SK-N-SH (cell line): Measurements from ENCODE around the gene AMFR. TPM values are rescaled to one million over a fixed set of nuclear protein-coding genes. Genes with fewer than 3 reads are reported as not detected.

ENCODE experiments used
- CTCF ChIA-PET: fragments of 300-600, 350-600 bp; formaldehyde crosslinking; extraction: SDS; loops from one replicate; lab custom pipeline; 2021; lab: Yijun Ruan, JAX
- POLR2A ChIA-PET: fragments of 350-600 bp; sonication (Branson Sonifier 250); formaldehyde crosslinking; extraction: SDS; loops from one replicate; lab custom pipeline; 2020; ENCODE audit warnings: antibody characterized with exemption, inconsistent platforms; lab: Yijun Ruan, JAX
- DNase-seq: peaks from one replicate; pipeline ENCODE4 v3.0.0; 2012
- H2AFZ ChIP-seq: fragments of 200-600 bp; sonication (generic); 2 replicates; pipeline ENCODE4 v1.8.1; 2016; ENCODE audit warnings: antibody characterized with exemption, mild to moderate bottlenecking, low read depth
- H3F3A ChIP-seq: fragments of 200-600 bp; sonication (generic); replicated peaks from 2 replicates; pipeline ENCODE3; 2016; ENCODE audit warnings: antibody characterized with exemption, mild to moderate bottlenecking; ENCODE audit not compliant: insufficient read depth
- H3K27ac ChIP-seq, 2 experiments: fragments of 200-500 bp in 1 of 2; fragments of 200-600 bp in 1 of 2; sonication (Bioruptor generic) in 1 of 2; sonication (generic), shearing (Covaris generic) in 1 of 2; 2 replicates each; pipeline versions ENCODE4 v1.5.1 to v1.6.1; 2014 to 2016; ENCODE audit warnings: low read depth in 2 of 2, inconsistent platforms in 1 of 2, low read length in 1 of 2, mild to moderate bottlenecking in 1 of 2, mixed read lengths in 1 of 2
- H3K27me3 ChIP-seq: fragments of 200-600 bp; sonication (generic), shearing (Covaris generic); 2 replicates; pipeline ENCODE4 v1.6.1; 2016; ENCODE audit warnings: mixed run types; ENCODE audit not compliant: insufficient read depth
- H3K36me3 ChIP-seq, 2 experiments: fragments of 200-500 bp in 1 of 2; fragments of 200-600 bp in 1 of 2; sonication (Bioruptor generic) in 1 of 2; sonication (generic) in 1 of 2; replicated peaks in 1 of 2; 2 replicates each; pipeline versions ENCODE3 to v1.5.1; 2014 to 2016; ENCODE audit warnings: low read length in 1 of 2, mild to moderate bottlenecking in 1 of 2; ENCODE audit not compliant: insufficient read depth in 2 of 2, control insufficient read depth in 1 of 2
- H3K4me1 ChIP-seq, 2 experiments: fragments of 200-500 bp in 1 of 2; fragments of 200-600 bp in 1 of 2; sonication (Bioruptor generic) in 1 of 2; sonication (generic), shearing (Covaris generic) in 1 of 2; 2 replicates each; pipeline versions ENCODE4 v1.5.1 to v1.6.1; 2014 to 2016; ENCODE audit warnings: low read depth in 1 of 2, low read length in 1 of 2, mixed run types in 1 of 2; ENCODE audit not compliant: insufficient read depth in 2 of 2, control insufficient read depth in 1 of 2
- H3K4me2 ChIP-seq: fragments of 200-600 bp; sonication (generic), shearing (Covaris generic); 2 replicates; pipeline ENCODE4 v1.6.1; 2017; ENCODE audit warnings: mixed run types
- H3K4me3 ChIP-seq, 2 experiments: fragments of 200-500 bp in 1 of 2; fragments of 200-600 bp in 1 of 2; sonication (Bioruptor generic) in 1 of 2; sonication (generic), shearing (Covaris generic) in 1 of 2; 2 replicates each; pipeline versions ENCODE4 v1.5.1 to v1.8.1; 2014 to 2016; ENCODE audit warnings: low read depth in 2 of 2, inconsistent platforms in 1 of 2, low read length in 1 of 2, mild to moderate bottlenecking in 1 of 2, mixed read lengths in 1 of 2, moderate library complexity in 1 of 2
- H3K79me2 ChIP-seq: fragments of 200-600 bp; sonication (generic); 2 replicates; pipeline ENCODE4 v1.8.1; 2017; ENCODE audit warnings: mild to moderate bottlenecking; ENCODE audit not compliant: insufficient read depth
- H3K9ac ChIP-seq: fragments of 200-600 bp; sonication (generic); 2 replicates; pipeline ENCODE4 v1.6.1; 2017; ENCODE audit warnings: mixed run types
- H3K9me2 ChIP-seq: fragments of 200-600 bp; sonication (generic); 2 replicates; pipeline ENCODE4 v1.6.1; 2017; ENCODE audit warnings: mixed run types
- H3K9me3 ChIP-seq: fragments of 200-600 bp; sonication (generic); 2 replicates; pipeline ENCODE4 v1.6.1; 2017; ENCODE audit warnings: mixed run types, mild to moderate bottlenecking, moderate library complexity
- H4K20me1 ChIP-seq: fragments of 200-600 bp; sonication (generic); 2 replicates; pipeline ENCODE4 v1.6.1; 2017; ENCODE audit warnings: mild to moderate bottlenecking, mixed run types; ENCODE audit not compliant: insufficient read depth
- CHD2 ChIP-seq: fragments of 150-350 bp; IDR thresholded peaks from 2 replicates; pipeline ENCODE4 v1.6.1; 2018; ENCODE audit warnings: low read length; ENCODE audit not compliant: partially characterized antibody
- ELF1 ChIP-seq: IDR thresholded peaks from 2 replicates; pipeline ENCODE4 v1.4.0; 2012
- EZH2phosphoT487 ChIP-seq: fragments of 200-600 bp; sonication (generic); IDR thresholded peaks from 2 replicates; pipeline ENCODE4 v1.6.1; 2017; ENCODE audit warnings: low read depth, mixed run types, mild to moderate bottlenecking, antibody characterized with exemption, moderate library complexity, borderline replicate concordance
- FOSL2 ChIP-seq: IDR thresholded peaks from 2 replicates; pipeline ENCODE4 v1.4.0; 2012; ENCODE audit warnings: low read depth, mild to moderate bottlenecking, moderate library complexity, borderline replicate concordance
- FOXM1 ChIP-seq: IDR thresholded peaks from 2 replicates; pipeline ENCODE4 v1.4.0; 2012; ENCODE audit warnings: low read depth, mild to moderate bottlenecking
- GABPA ChIP-seq: IDR thresholded peaks from 2 replicates; pipeline ENCODE4 v1.4.0; 2012; ENCODE audit warnings: low read depth, mild to moderate bottlenecking
- GATA2 ChIP-seq: sonication (generic); formaldehyde crosslinking; IDR thresholded peaks from 2 replicates; pipeline ENCODE4 v1.5.0; 2020; ENCODE audit warnings: mild to moderate bottlenecking, missing genetic modification reagents
- JUND ChIP-seq: IDR thresholded peaks from 2 replicates; pipeline ENCODE4 v1.4.0; 2012
- PBX3 ChIP-seq: IDR thresholded peaks from 2 replicates; pipeline ENCODE4; 2012
- RCOR1 ChIP-seq: fragments of 150-350 bp; IDR thresholded peaks from 2 replicates; pipeline ENCODE4 v1.6.1; 2017; ENCODE audit warnings: antibody characterized with exemption, low read length
- RXRA ChIP-seq: IDR thresholded peaks from 2 replicates; pipeline ENCODE4 v1.4.0; 2012; ENCODE audit warnings: low read depth, mild to moderate bottlenecking, borderline replicate concordance
- SIN3A ChIP-seq: IDR thresholded peaks from 2 replicates; pipeline ENCODE4 v1.6.1; 2012; ENCODE audit warnings: low read depth, mild to moderate bottlenecking, low read length, moderate library complexity, borderline replicate concordance
- TEAD4 ChIP-seq: IDR thresholded peaks from 2 replicates; pipeline ENCODE4 v1.4.0; 2012; ENCODE audit warnings: mild to moderate bottlenecking, borderline replicate concordance; ENCODE audit not compliant: insufficient read depth
- USF1 ChIP-seq: IDR thresholded peaks from 2 replicates; pipeline ENCODE4 v1.4.0; 2012; ENCODE audit warnings: low read depth, borderline replicate concordance
- YY1 ChIP-seq: IDR thresholded peaks from 2 replicates; pipeline ENCODE4 v1.4.0; 2012; ENCODE audit warnings: low read depth, mild to moderate bottlenecking
- WGBS: methylation state at CpG from one replicate; pipeline ENCODE4 v1.1.6; 2017; ENCODE audit warnings: low lambda C conversion rate; 5-methylcytosine and 5-hydroxymethylcytosine counted together
- polyA plus RNA-seq, 3 experiments: library from polyadenylated mRNA; depleted of rRNA; stranded (reverse); fragments of >200 nt; gene quantifications; 2 replicates each; pipeline ENCODE4 v1.2.3, GENCODE V29; 2012

Gene AMFR
- polyA plus RNA-seq, 1 of the 3 experiments (the other 2 are of a cell fraction), result 65.3 TPM

GRCh38 chr16:56349086-56349415, 76.3 kb downstream of the AMFR start (continued):
- TF ChIP-seq YY1 (no peak), ELF1 (no peak), JUND (no peak), USF1 (no peak), FOSL2 (no peak), RXRA (no peak), TEAD4 (no peak)

GRCh38 chr16:56348168-56349085, 76.9 kb downstream of the AMFR start:
- Histone ChIP-seq H3K4me1 (peaks cover 0 to 16% of the 10 kb centered on the region in 2 experiments; a peak in 1 of 4 replicates), H3K4me3 (no peak overlapping the region), H3K4me2 (no peak overlapping the region), H3K27ac (no peak overlapping the region), H3K36me3 (no peaks in the 10 kb centered on the region), H3K9me2 (no peaks in the 10 kb centered on the region), H3F3A (no peaks in the 10 kb centered on the region), H3K79me2 (no peaks in the 10 kb centered on the region), H2AFZ (no peak overlapping the region), H4K20me1 (no peaks in the 10 kb centered on the region), H3K27me3 (no peaks in the 10 kb centered on the region), H3K9me3 (no peaks in the 10 kb centered on the region), H3K9ac (no peak overlapping the region)
- no peak for DNase-seq
- TF ChIP-seq GATA2 (CRISPR knock-in tag) (no peak), USF1 (no peak), PBX3 (no peak), JUND (no peak), FOXM1 (no peak), SIN3A (no peak)
- 76% methylated on average over 23 of the region's 25 CpGs for WGBS
- CTCF ChIA-PET, result interaction anchor here (0.9 to 2.9 kb wide), 6 partner anchors 8 to 404 kb away, joined by 3 to 15 read pairs (median 4); no protein-coding TSS in a partner anchor
- POLR2A ChIA-PET, result interaction anchor here (1.0 kb wide), 1 partner anchor 334 kb away, joined by 3 read pairs; the partner anchor contains the start of gene MT1X

DNA sequence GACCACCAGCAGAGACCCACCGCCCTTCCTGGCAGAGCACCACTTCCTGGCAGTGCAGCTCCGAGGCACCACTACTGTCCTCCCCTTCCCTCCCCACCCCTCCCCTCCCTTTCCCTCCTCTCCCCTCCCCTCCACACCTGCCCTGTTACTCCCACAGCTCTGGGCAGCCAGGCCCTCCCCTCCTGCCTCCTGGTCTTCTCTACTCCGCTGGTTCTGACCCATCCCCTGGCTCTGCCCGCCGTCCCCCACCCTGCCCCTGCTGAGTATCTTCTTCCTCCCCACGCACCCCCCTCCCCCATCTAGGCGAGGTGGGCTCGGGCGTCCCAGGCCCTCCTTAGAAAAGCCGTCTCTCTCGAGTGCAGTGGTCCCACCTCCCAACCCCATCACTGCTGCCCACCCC, 77.7 kb downstream of the AMFR start:
- ChIA-PET CTCF (interaction anchor here (1.5 to 2.1 kb wide), 2 partner anchors 9 to 404 kb away, joined by 4 to 15 read pairs; no protein-coding TSS in a partner anchor), POLR2A (no interaction called here)
- H3F3A ChIP-seq, result no peaks in the 10 kb centered on the region
- H3K36me3 ChIP-seq, result no peaks in the 10 kb centered on the region
- H2AFZ ChIP-seq, result no peak overlapping the region
- TF ChIP-seq FOXM1 (no peak), YY1 (no peak), CHD2 (no peak), FOSL2 (no peak), EZH2phosphoT487 (no peak), GABPA (no peak), RCOR1 (no peak)
- no peaks in the 10 kb centered on the region for H3K79me2 ChIP-seq
- no peaks in the 10 kb centered on the region for H3K9me3 ChIP-seq
- 61% methylated on average over 11 of the region's 11 CpGs for WGBS
- no peaks in the 10 kb centered on the region for H3K27me3 ChIP-seq
- no peak overlapping the region for H3K4me3 ChIP-seq
- no peaks in the 10 kb centered on the region for H3K9me2 ChIP-seq
- H3K4me1 ChIP-seq, result peaks cover 0 to 16% of the 10 kb centered on the region in 2 experiments; a peak in 1 of 4 replicates
- DNase-seq, result no peak
- no peak overlapping the region for H3K4me2 ChIP-seq
- H4K20me1 ChIP-seq, result no peaks in the 10 kb centered on the region
- H3K27ac ChIP-seq, result no peak overlapping the region
- no peak overlapping the region for H3K9ac ChIP-seq
